Mesenchymal stem cell (in vitro differentiated cells and primary cell): ENCODE measurements around the gene DMD.

ENCODE experiments used
- DNase-seq: peaks from one replicate; pipeline ENCODE4 v3.0.0-alpha.2; 2013
- H2AFZ ChIP-seq: one replicate; pipeline ENCODE4 v1.6.1; 2013; ENCODE audit warnings: low read depth, mild to moderate bottlenecking, control low read depth, inconsistent platforms, low read length, moderate library complexity
- H2AK5ac ChIP-seq: 2 replicates; pipeline ENCODE4 v1.6.1; 2013; ENCODE audit warnings: low read length, moderate library complexity, mild to moderate bottlenecking, inconsistent platforms; ENCODE audit not compliant: severe bottlenecking
- H2BK120ac ChIP-seq: one replicate; pipeline ENCODE4 v1.6.1; 2013; ENCODE audit warnings: low read depth, mild to moderate bottlenecking, inconsistent platforms, low read length, moderate library complexity
- H2BK12ac ChIP-seq, 2 experiments: one replicate each; pipeline ENCODE4 v1.6.1; 2013; ENCODE audit warnings: inconsistent platforms in 2 of 2, low read length in 2 of 2, mild to moderate bottlenecking in 2 of 2, moderate library complexity in 2 of 2, control low read depth in 1 of 2
- H2BK15ac ChIP-seq: one replicate; pipeline ENCODE4 v1.6.1; 2013; ENCODE audit warnings: mild to moderate bottlenecking, low read depth, inconsistent platforms; ENCODE audit not compliant: poor library complexity, severe bottlenecking
- H2BK5ac ChIP-seq: 2 replicates; pipeline ENCODE4 v1.6.1; 2013; ENCODE audit warnings: low read depth, mild to moderate bottlenecking, low read length, control low read depth, inconsistent platforms; ENCODE audit not compliant: poor library complexity, severe bottlenecking
- H3K14ac ChIP-seq, 2 experiments: one replicate each; pipeline ENCODE4 v1.6.1; 2013; ENCODE audit warnings: inconsistent platforms in 2 of 2, low read length in 2 of 2, control low read depth in 1 of 2, mild to moderate bottlenecking in 1 of 2, moderate library complexity in 1 of 2
- H3K18ac ChIP-seq, 2 experiments: one replicate each; pipeline ENCODE4 v1.6.1; 2013; ENCODE audit warnings: inconsistent platforms in 2 of 2, low read length in 2 of 2, control low read depth in 1 of 2, low read depth in 1 of 2, mild to moderate bottlenecking in 1 of 2
- H3K23ac ChIP-seq, 2 experiments: one replicate each; pipeline ENCODE4 v1.6.1; 2013; ENCODE audit warnings: inconsistent platforms in 2 of 2, low read length in 2 of 2, mild to moderate bottlenecking in 2 of 2, moderate library complexity in 2 of 2, control low read depth in 1 of 2
- H3K27ac ChIP-seq: 2 replicates; pipeline ENCODE4 v1.5.1; 2013; ENCODE audit warnings: mild to moderate bottlenecking, moderate library complexity, low read length, control low read depth, inconsistent platforms; ENCODE audit not compliant: poor library complexity, severe bottlenecking
- H3K27me3 ChIP-seq, 2 experiments: 2 replicates each; pipeline versions ENCODE4 v1.6.1 to v1.7.0; 2013; ENCODE audit warnings: low read length in 2 of 2, mild to moderate bottlenecking in 2 of 2, moderate library complexity in 2 of 2, control low read depth in 1 of 2, inconsistent platforms in 1 of 2; ENCODE audit not compliant: control insufficient read depth in 1 of 2, insufficient read depth in 1 of 2
- H3K36me3 ChIP-seq, 2 experiments: 2 replicates each; pipeline versions ENCODE4 v1.6.1 to v1.7.0; 2013; ENCODE audit warnings: low read length in 2 of 2, control low read depth in 1 of 2, inconsistent platforms in 1 of 2, low read depth in 1 of 2, mild to moderate bottlenecking in 1 of 2; ENCODE audit not compliant: insufficient read depth in 2 of 2, control insufficient read depth in 1 of 2
- H3K4ac ChIP-seq, 2 experiments: one replicate each; pipeline ENCODE4 v1.6.1; 2013; ENCODE audit warnings: inconsistent platforms in 2 of 2, low read length in 2 of 2, mild to moderate bottlenecking in 2 of 2, moderate library complexity in 2 of 2, control low read depth in 1 of 2, low read depth in 1 of 2
- H3K4me1 ChIP-seq: 2 replicates; pipeline ENCODE4 v1.6.1; 2013; ENCODE audit warnings: low read depth, low read length, control low read depth; ENCODE audit not compliant: control insufficient read depth, insufficient read depth
- H3K4me2 ChIP-seq: 2 replicates; pipeline ENCODE4 v1.6.1; 2013; ENCODE audit warnings: low read length, mild to moderate bottlenecking, inconsistent platforms; ENCODE audit not compliant: poor library complexity, severe bottlenecking
- H3K4me3 ChIP-seq, 2 experiments: 2 replicates each; pipeline versions ENCODE4 v1.5.1 to v1.7.0; 2013; ENCODE audit warnings: low read length in 2 of 2, mild to moderate bottlenecking in 2 of 2, control low read depth in 1 of 2, low read depth in 1 of 2; ENCODE audit not compliant: insufficient read depth in 1 of 2
- H3K79me1 ChIP-seq: replicated peaks from 2 replicates; pipeline ENCODE4 v1.6.1; 2013; ENCODE audit warnings: mild to moderate bottlenecking, control low read depth, low read length, inconsistent platforms; ENCODE audit not compliant: poor library complexity, severe bottlenecking
- H3K9ac ChIP-seq: 2 replicates; pipeline ENCODE4 v1.7.0; 2013; ENCODE audit warnings: mild to moderate bottlenecking, low read length, moderate library complexity
- H3K9me3 ChIP-seq: 2 replicates; pipeline ENCODE4 v1.7.0; 2013; ENCODE audit warnings: mild to moderate bottlenecking, low read length; ENCODE audit not compliant: control insufficient read depth
- H4K8ac ChIP-seq: one replicate; pipeline ENCODE4 v1.6.1; 2013; ENCODE audit warnings: inconsistent platforms, mild to moderate bottlenecking, low read length, moderate library complexity
- H4K91ac ChIP-seq: one replicate; pipeline ENCODE4 v1.6.1; 2013; ENCODE audit warnings: mild to moderate bottlenecking, low read length, inconsistent platforms
- WGBS: methylation state at CpG from one replicate; pipeline ENCODE4 v1.1.7; 2013; ENCODE audit warnings: mixed read lengths; 5-methylcytosine and 5-hydroxymethylcytosine counted together

DMD gene

DNA sequence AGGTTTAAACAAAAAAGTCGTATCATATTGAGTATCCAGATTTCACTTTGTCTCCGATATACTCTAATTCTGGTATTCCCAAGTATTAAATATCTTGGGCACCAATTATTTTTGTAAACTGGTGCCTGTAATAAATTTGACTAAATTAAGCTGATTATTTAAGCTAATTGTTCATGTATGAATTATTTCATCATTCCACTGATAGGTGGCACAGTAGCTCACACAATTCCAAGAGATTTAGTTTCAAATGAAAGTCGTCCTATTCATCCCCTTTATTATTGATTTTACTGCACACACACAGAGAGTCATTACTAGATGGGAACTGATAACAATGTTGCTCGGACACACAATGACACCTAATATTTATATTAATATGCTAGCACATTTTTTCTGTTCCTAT is 432.4 kb downstream of the DMD start:
- Histone ChIP-seq H3K14ac (no peak overlapping the region), H2BK15ac (no peak overlapping the region), H3K36me3 (no peaks in the 10 kb centered on the region), H3K27ac (no peak overlapping the region), H3K9ac (no peak overlapping the region), H4K8ac (no peak overlapping the region), H3K4ac (no peak overlapping the region), H2BK5ac (no peak overlapping the region), H3K4me1 (no peaks in the 10 kb centered on the region), H2AFZ (no peak overlapping the region), H3K4me3 (no peak overlapping the region), H2BK12ac (no peak overlapping the region), H2AK5ac (no peak overlapping the region), H3K79me1 (no peaks in the 10 kb centered on the region), H3K4me2 (no peak overlapping the region), H2BK120ac (no peak overlapping the region), H3K27me3 (no peaks in the 10 kb centered on the region), H3K23ac (no peak overlapping the region), H3K18ac (no peak overlapping the region), H3K9me3 (no peaks in the 10 kb centered on the region), H4K91ac (no peak overlapping the region)
- 67% methylated on average over 1 of the region's 4 CpGs for WGBS
- no peak for DNase-seq

DNA sequence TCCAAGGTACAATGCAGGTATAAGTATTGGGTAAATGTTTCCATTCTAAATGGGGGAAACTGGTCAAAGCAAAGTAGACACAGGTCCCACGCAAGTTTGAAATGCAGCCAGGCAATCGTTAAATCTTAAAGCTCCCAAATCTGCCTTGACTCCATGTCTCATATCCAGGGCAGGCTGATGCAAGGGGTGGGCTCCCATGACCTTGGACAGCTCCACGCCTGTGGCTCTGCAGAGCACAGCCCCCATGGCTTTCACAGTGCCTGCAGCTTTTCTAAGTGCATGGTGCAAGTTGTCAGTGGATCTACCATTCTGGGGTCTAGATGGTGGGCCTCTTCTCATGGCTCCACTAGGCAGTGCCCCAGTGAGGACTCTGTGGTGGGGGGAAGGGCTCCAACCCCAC is 436.4 kb downstream of the DMD start:
- H3K9me3 ChIP-seq, result no peaks in the 10 kb centered on the region
- H3K23ac ChIP-seq, result no peak overlapping the region
- no peak overlapping the region for H3K27ac ChIP-seq
- 85% methylated on average over 2 of the region's 3 CpGs for WGBS
- H2BK12ac ChIP-seq, result no peak overlapping the region
- H2AK5ac ChIP-seq, result no peak overlapping the region
- H3K9ac ChIP-seq, result no peak overlapping the region
- H3K4ac ChIP-seq, result no peak overlapping the region
- no peaks in the 10 kb centered on the region for H3K4me1 ChIP-seq
- H3K27me3 ChIP-seq, result no peaks in the 10 kb centered on the region
- no peak overlapping the region for H2BK120ac ChIP-seq
- H4K8ac ChIP-seq, result no peak overlapping the region
- no peak overlapping the region for H3K4me2 ChIP-seq
- H2BK15ac ChIP-seq, result no peak overlapping the region
- no peak overlapping the region for H3K14ac ChIP-seq
- H3K18ac ChIP-seq, result no peak overlapping the region
- no peaks in the 10 kb centered on the region for H3K36me3 ChIP-seq
- no peak overlapping the region for H2AFZ ChIP-seq
- no peaks in the 10 kb centered on the region for H3K79me1 ChIP-seq
- DNase-seq, result no peak
- H4K91ac ChIP-seq, result no peak overlapping the region
- no peak overlapping the region for H3K4me3 ChIP-seq
- no peak overlapping the region for H2BK5ac ChIP-seq

DNA sequence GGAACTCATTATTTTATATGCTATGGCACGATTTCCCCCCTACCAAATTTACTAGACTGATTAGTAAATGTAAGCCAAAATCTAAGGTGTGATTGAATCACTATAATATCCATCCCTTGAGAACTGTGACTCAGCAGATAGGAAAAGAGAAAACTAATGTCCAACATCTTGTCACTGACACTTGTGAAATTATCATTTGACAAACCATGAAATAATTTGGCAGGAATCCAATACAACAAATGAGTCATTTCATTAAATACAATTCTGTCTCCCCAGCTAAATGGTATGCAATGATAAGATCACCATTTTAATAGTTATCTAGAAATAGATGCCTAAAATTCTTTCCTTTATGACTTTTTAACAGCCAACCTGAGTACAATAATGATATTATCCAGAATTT is 462.3 kb downstream of the DMD start:
- Histone ChIP-seq H3K4ac (no peak overlapping the region), H3K23ac (no peak overlapping the region), H4K91ac (no peak overlapping the region), H3K79me1 (no peaks in the 10 kb centered on the region), H3K9ac (no peak overlapping the region), H2AFZ (no peak overlapping the region), H3K27me3 (no peaks in the 10 kb centered on the region), H3K14ac (no peak overlapping the region), H2BK5ac (no peak overlapping the region), H4K8ac (no peak overlapping the region), H3K4me2 (no peak overlapping the region), H2BK15ac (no peak overlapping the region), H3K9me3 (no peaks in the 10 kb centered on the region), H2BK12ac (no peak overlapping the region), H3K4me3 (no peak overlapping the region), H3K27ac (no peak overlapping the region), H2AK5ac (no peak overlapping the region), H3K36me3 (no peaks in the 10 kb centered on the region), H3K4me1 (no peaks in the 10 kb centered on the region), H3K18ac (no peak overlapping the region), H2BK120ac (no peak overlapping the region)
- DNase-seq, result no peak
- no CpG with 5 or more reads among the region's 1 CpG for WGBS

DNA sequence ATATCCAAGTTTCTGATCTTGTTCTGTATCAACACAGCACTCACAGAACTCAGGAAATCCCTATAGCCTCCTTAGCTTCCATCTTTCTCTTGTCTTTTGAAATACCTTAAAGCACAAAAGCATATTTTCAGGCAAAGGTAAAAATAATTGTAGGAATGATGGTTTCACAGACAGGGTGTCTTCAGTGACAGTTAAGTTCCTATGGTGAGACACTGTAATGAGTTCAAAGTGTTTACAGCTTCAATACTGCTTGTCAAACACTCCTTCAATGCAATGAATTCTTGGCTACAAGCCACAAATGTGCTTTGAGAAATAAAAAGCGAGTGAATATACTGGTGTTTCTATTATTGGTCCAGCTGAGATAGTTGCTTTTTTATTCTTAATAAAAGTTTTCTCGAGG is 466.0 kb downstream of the DMD start:
- no peak overlapping the region for H3K4ac ChIP-seq
- no peak overlapping the region for H2BK120ac ChIP-seq
- H2BK12ac ChIP-seq, result no peak overlapping the region
- H4K91ac ChIP-seq, result no peak overlapping the region
- no peaks in the 10 kb centered on the region for H3K36me3 ChIP-seq
- H3K18ac ChIP-seq, result no peak overlapping the region
- no peak overlapping the region for H2BK15ac ChIP-seq
- DNase-seq, result no peak
- H4K8ac ChIP-seq, result no peak overlapping the region
- H3K4me2 ChIP-seq, result no peak overlapping the region
- H2AFZ ChIP-seq, result no peak overlapping the region
- no peak overlapping the region for H3K27ac ChIP-seq
- WGBS, result no CpG with 5 or more reads among the region's 2 CpGs
- no peaks in the 10 kb centered on the region for H3K79me1 ChIP-seq
- no peak overlapping the region for H2AK5ac ChIP-seq
- H2BK5ac ChIP-seq, result no peak overlapping the region
- H3K14ac ChIP-seq, result no peak overlapping the region
- no peaks in the 10 kb centered on the region for H3K9me3 ChIP-seq
- H3K9ac ChIP-seq, result no peak overlapping the region
- H3K27me3 ChIP-seq, result no peaks in the 10 kb centered on the region
- no peak overlapping the region for H3K23ac ChIP-seq
- no peak overlapping the region for H3K4me3 ChIP-seq
- H3K4me1 ChIP-seq, result no peaks in the 10 kb centered on the region
